H9 (cell line): ENCODE measurements around the gene DPF1. TPM values are rescaled to one million over a fixed set of nuclear protein-coding genes. Genes with fewer than 3 reads are reported as not detected.

Experiments
- DNase-seq: peaks from one replicate; pipeline ENCODE4 v3.0.0-alpha.2; 2017
- H2AFZ ChIP-seq: one replicate; pipeline ENCODE4 v1.6.1; 2013; ENCODE audit warnings: mild to moderate bottlenecking, low read length, control low read depth, moderate library complexity
- H2AK5ac ChIP-seq: 2 replicates; pipeline ENCODE4 v1.6.1; 2013; ENCODE audit warnings: low read length, control low read depth, mixed read lengths; ENCODE audit not compliant: insufficient read length
- H2BK120ac ChIP-seq: one replicate; pipeline ENCODE4 v1.6.1; 2013; ENCODE audit warnings: low read depth, mild to moderate bottlenecking, low read length, control low read depth, inconsistent platforms; ENCODE audit not compliant: poor library complexity, severe bottlenecking
- H2BK12ac ChIP-seq: 2 replicates; pipeline ENCODE4 v1.6.1; 2013; ENCODE audit warnings: low read length, control low read depth, mixed read lengths, low read depth; ENCODE audit not compliant: insufficient read length
- H2BK15ac ChIP-seq: 2 replicates; pipeline ENCODE4 v1.6.1; 2013; ENCODE audit warnings: low read depth, low read length, control low read depth
- H2BK20ac ChIP-seq: one replicate; pipeline ENCODE4 v1.6.1; 2013; ENCODE audit warnings: low read depth, mild to moderate bottlenecking, low read length, control low read depth, inconsistent platforms; ENCODE audit not compliant: poor library complexity, severe bottlenecking
- H2BK5ac ChIP-seq: 2 replicates; pipeline ENCODE4 v1.6.1; 2013; ENCODE audit warnings: low read length, control low read depth, mixed read lengths; ENCODE audit not compliant: insufficient read length
- H3K14ac ChIP-seq: 2 replicates; pipeline ENCODE4 v1.6.1; 2013; ENCODE audit warnings: low read length, control low read depth; ENCODE audit not compliant: insufficient read depth
- H3K18ac ChIP-seq: 2 replicates; pipeline ENCODE4 v1.6.1; 2013; ENCODE audit warnings: low read depth, mild to moderate bottlenecking, mixed read lengths, low read length, control low read depth; ENCODE audit not compliant: insufficient read length
- H3K23ac ChIP-seq: 2 replicates; pipeline ENCODE4 v1.6.1; 2013; ENCODE audit warnings: low read length, control low read depth, mixed read lengths, low read depth; ENCODE audit not compliant: insufficient read length
- H3K23me2 ChIP-seq: 2 replicates; pipeline ENCODE4 v1.6.1; 2013; ENCODE audit warnings: low read depth, mild to moderate bottlenecking, mixed read lengths, low read length, control low read depth; ENCODE audit not compliant: insufficient read length, poor library complexity, severe bottlenecking
- H3K27ac ChIP-seq: 2 replicates; pipeline ENCODE4 v1.5.1; 2013; ENCODE audit warnings: low read length, control low read depth, mixed read lengths, low read depth; ENCODE audit not compliant: insufficient read length
- H3K27me3 ChIP-seq: 2 replicates; pipeline ENCODE4 v1.6.1; 2013; ENCODE audit warnings: low read length, control low read depth, inconsistent platforms; ENCODE audit not compliant: insufficient read depth
- H3K4ac ChIP-seq: 2 replicates; pipeline ENCODE4 v1.6.1; 2013; ENCODE audit warnings: low read depth, mild to moderate bottlenecking, control low read depth, inconsistent platforms, low read length, moderate library complexity
- H3K4me1 ChIP-seq: 2 replicates; pipeline ENCODE4 v1.6.1; 2013; ENCODE audit warnings: low read length, control low read depth, inconsistent platforms; ENCODE audit not compliant: insufficient read depth
- H3K4me2 ChIP-seq: 2 replicates; pipeline ENCODE4 v1.6.1; 2013; ENCODE audit warnings: low read length, control low read depth, mixed read lengths; ENCODE audit not compliant: insufficient read length, insufficient read depth
- H3K56ac ChIP-seq: 2 replicates; pipeline ENCODE4 v1.6.1; 2013; ENCODE audit warnings: low read depth, mild to moderate bottlenecking, mixed read lengths, low read length, control low read depth; ENCODE audit not compliant: insufficient read length
- H3K79me1 ChIP-seq: 2 replicates; pipeline ENCODE4 v1.6.1; 2013; ENCODE audit warnings: low read depth, mild to moderate bottlenecking, moderate library complexity, low read length, control low read depth, inconsistent platforms; ENCODE audit not compliant: insufficient read depth, poor library complexity, severe bottlenecking
- H3K79me2 ChIP-seq: 2 replicates; pipeline ENCODE4 v1.6.1; 2013; ENCODE audit warnings: low read length, control low read depth, inconsistent platforms; ENCODE audit not compliant: insufficient read depth
- H3K9ac ChIP-seq: 2 replicates; pipeline ENCODE4 v1.6.1; 2013; ENCODE audit warnings: low read length, control low read depth, mixed read lengths; ENCODE audit not compliant: insufficient read length; ENCODE audit errors: extremely low read depth
- H3K9me3 ChIP-seq: one replicate; pipeline ENCODE4 v1.6.1; 2013; ENCODE audit warnings: low read depth, low read length, inconsistent platforms; ENCODE audit not compliant: control insufficient read depth
- H3T11ph ChIP-seq: one replicate; pipeline ENCODE4 v1.6.1; 2013; ENCODE audit warnings: mild to moderate bottlenecking, low read length, control low read depth, inconsistent platforms
- H4K20me1 ChIP-seq: one replicate; pipeline ENCODE4 v1.6.1; 2013; ENCODE audit not compliant: control insufficient read depth, insufficient read length, insufficient read depth
- H4K5ac ChIP-seq: 2 replicates; pipeline ENCODE4 v1.6.1; 2013; ENCODE audit warnings: low read depth, mild to moderate bottlenecking, mixed read lengths, low read length, control low read depth; ENCODE audit not compliant: insufficient read length
- H4K8ac ChIP-seq: replicated peaks from 2 replicates; pipeline ENCODE4 v1.6.1; 2013; ENCODE audit warnings: low read length, control low read depth, mixed read lengths, low read depth; ENCODE audit not compliant: insufficient read length
- H4K91ac ChIP-seq: 2 replicates; pipeline ENCODE4 v1.6.1; 2013; ENCODE audit warnings: low read depth, mild to moderate bottlenecking, moderate library complexity, mixed read lengths, low read length, control low read depth; ENCODE audit not compliant: insufficient read length
- H3K27ac Mint-ChIP-seq, 3 experiments: 2 replicates in 2 of 3; 3 replicates in 1 of 3; pipeline ENCODE4 v1.8.0; 2020 to 2021; ENCODE audit warnings: mixed read lengths in 3 of 3, mild to moderate bottlenecking in 1 of 3, moderate library complexity in 1 of 3
- H3K27me3 Mint-ChIP-seq: 2 replicates; pipeline ENCODE4 v1.8.0; 2021; ENCODE audit warnings: low read depth, mild to moderate bottlenecking, moderate library complexity, mixed read lengths
- H3K36me3 Mint-ChIP-seq, 3 experiments: 2 replicates in 2 of 3; 3 replicates in 1 of 3; pipeline ENCODE4 v1.8.0; 2020 to 2021; ENCODE audit warnings: low read depth in 3 of 3, mixed read lengths in 3 of 3; ENCODE audit not compliant: insufficient read depth in 1 of 3
- H3K4me1 Mint-ChIP-seq, 2 experiments: 2 replicates each; pipeline ENCODE4 v1.8.0; 2020; ENCODE audit warnings: mixed read lengths in 2 of 2
- H3K4me3 Mint-ChIP-seq, 2 experiments: 2 replicates in 1 of 2; 3 replicates in 1 of 2; pipeline ENCODE4 v1.8.0; 2020 to 2021; ENCODE audit warnings: mild to moderate bottlenecking in 2 of 2, mixed read lengths in 2 of 2, moderate library complexity in 1 of 2
- H3K9me3 Mint-ChIP-seq, 2 experiments: 2 replicates in 1 of 2; 3 replicates in 1 of 2; pipeline ENCODE4 v1.8.0; 2020; ENCODE audit warnings: mild to moderate bottlenecking in 2 of 2, mixed read lengths in 2 of 2, moderate library complexity in 1 of 2
- CTCF ChIP-seq: fragments of 200-600 bp; sonication (generic); conservative IDR thresholded peaks from 3 replicates; pipeline ENCODE4 v1.8.0; 2021; ENCODE audit warnings: antibody characterized with exemption, mild to moderate bottlenecking
- WGBS: extraction: QIAGEN DNeasy Blood & Tissue Kit; methylation state at CpG from one replicate; pipeline ENCODE4 v1.1.7; 2013; ENCODE audit warnings: missing lambda C conversion rate, low lambda C conversion rate, mixed read lengths; ENCODE audit not compliant: insufficient read length; ENCODE audit errors: extremely low coverage; 5-methylcytosine and 5-hydroxymethylcytosine counted together
- total RNA-seq: library from RNA; stranded (reverse); gene quantifications from 2 replicates; pipeline ENCODE4 v1.2.1, GENCODE V29; 2021

The DPF1 gene
- total RNA-seq, 1 experiment from 2014 or later: 12.0 TPM

GRCh38 chr19:38193445-38193844 lies 30.6 kb downstream of the DPF1 start:
- TF ChIP-seq CTCF: no peak
- H2AFZ ChIP-seq: no peak overlapping the region
- H3K4me1 ChIP-seq: no peaks in the 10 kb centered on the region
- H3K23me2 ChIP-seq: no peaks in the 10 kb centered on the region
- no peak overlapping the region for H4K8ac ChIP-seq
- Mint-ChIP-seq H3K27me3 (peaks cover 1% of the 10 kb centered on the region; the same call in 1 of the 2 replicates), H3K4me1 (no peaks in the 10 kb centered on the region; a peak in 1 of 4 replicates), H3K9me3 (no peaks in the 10 kb centered on the region; a peak in 1 of 5 replicates), H3K36me3 (peaks cover 14 to 26% (median 16%) of the 10 kb centered on the region in 3 experiments), H3K27ac (no peak overlapping the region), H3K4me3 (no peak overlapping the region)
- H3K18ac ChIP-seq: no peak overlapping the region
- H2AK5ac ChIP-seq: no peak overlapping the region
- WGBS: no CpG with 5 or more reads among the region's 29 CpGs
- H3K14ac ChIP-seq: no peak overlapping the region
- no peak overlapping the region for H3K9ac ChIP-seq
- H2BK120ac ChIP-seq: no peak overlapping the region
- no peak for DNase-seq
- H4K5ac ChIP-seq: no peak overlapping the region
- no peaks in the 10 kb centered on the region for H3K9me3 ChIP-seq
- no peaks in the 10 kb centered on the region for H4K20me1 ChIP-seq
- no peak overlapping the region for H2BK5ac ChIP-seq
- H2BK15ac ChIP-seq: no peak overlapping the region
- H3K79me2 ChIP-seq: no peaks in the 10 kb centered on the region
- no peak overlapping the region for H3K4me2 ChIP-seq
- H3K23ac ChIP-seq: no peak overlapping the region
- H3K27me3 ChIP-seq: no peaks in the 10 kb centered on the region
- H3T11ph ChIP-seq: no peak overlapping the region
- no peak overlapping the region for H3K4ac ChIP-seq
- H4K91ac ChIP-seq: no peak overlapping the region
- no peak overlapping the region for H2BK12ac ChIP-seq
- no peaks in the 10 kb centered on the region for H3K79me1 ChIP-seq
- H2BK20ac ChIP-seq: no peak overlapping the region
- no peak overlapping the region for H3K27ac ChIP-seq
- no peak overlapping the region for H3K56ac ChIP-seq
